ENCODE measurements around the gene CHPF2.

CHPF2 gene

GRCh38 chr7:151192002-151192539, 40.2 kb upstream of the CHPF2 start:
- Histone ChIP-seq H3K4me1 (ENCODE audit: low read length) (peaks cover 32% of the 10 kb centered on the region), H3K79me2 (ENCODE audit: low read length) (no peaks in the 10 kb centered on the region), H3K36me3 (replicated peaks; ENCODE audit: low read depth, low read length) (no peaks in the 10 kb centered on the region), H3K9ac (ENCODE audit: low read length) (no peak overlapping the region), H3K9me3 (ENCODE audit: insufficient read depth, low read length) (no peaks in the 10 kb centered on the region), H4K20me1 (ENCODE audit: insufficient read depth, low read length) (peaks cover 70% of the 10 kb centered on the region), H3K27me3 (ENCODE audit: low read depth, low read length) (peaks cover 93% of the 10 kb centered on the region), H3K4me2 (ENCODE audit: low read length) (no peak overlapping the region), H3K4me3 (ENCODE audit: low read length) (no peak overlapping the region), H2AFZ (ENCODE audit: low read depth, low read length) (no peak overlapping the region), H3K27ac (ENCODE audit: low read length) (no peak overlapping the region)
- TF ChIP-seq EZH2phosphoT487 (IDR thresholded peaks at IDR 0.05; ENCODE audit: low read depth) (no peak), CTCF (IDR thresholded peaks at IDR 0.05; ENCODE audit: low read depth, low read length) (no peak)

GRCh38 chr7:151193203-151193978, 38.9 kb upstream of the CHPF2 start:
- no peak overlapping the region for H3K27ac ChIP-seq (ENCODE audit: low read length)

GRCh38 chr7:151194188-151194587, 38.1 kb upstream of the CHPF2 start:
- H3K79me2 ChIP-seq (ENCODE audit: low read length), result no peaks in the 10 kb centered on the region
- H3K27ac ChIP-seq (ENCODE audit: low read length), result no peak overlapping the region
- H3K4me2 ChIP-seq (ENCODE audit: low read length), result no peak overlapping the region
- H4K20me1 ChIP-seq (ENCODE audit: insufficient read depth, low read length), result peaks cover 52% of the 10 kb centered on the region
- no peak overlapping the region for H3K9ac ChIP-seq (ENCODE audit: low read length)
- peaks cover 13% of the 10 kb centered on the region for H3K4me1 ChIP-seq (ENCODE audit: low read length)
- H3K9me3 ChIP-seq (ENCODE audit: insufficient read depth, low read length), result no peaks in the 10 kb centered on the region
- H3K4me3 ChIP-seq (ENCODE audit: low read length), result no peak overlapping the region
- TF ChIP-seq CTCF (IDR thresholded peaks at IDR 0.05; ENCODE audit: low read depth, low read length), result no peak
- TF ChIP-seq EZH2phosphoT487 (IDR thresholded peaks at IDR 0.05; ENCODE audit: low read depth), result no peak
- no peaks in the 10 kb centered on the region for H3K36me3 ChIP-seq (replicated peaks; ENCODE audit: low read depth, low read length)
- peaks cover 96% of the 10 kb centered on the region for H3K27me3 ChIP-seq (ENCODE audit: low read depth, low read length)
- no peak overlapping the region for H2AFZ ChIP-seq (ENCODE audit: low read depth, low read length)

More at GRCh38 chr7:151193203-151193978, 38.9 kb upstream of the CHPF2 start:
- Histone ChIP-seq H4K20me1 (ENCODE audit: insufficient read depth, low read length) (peaks cover 59% of the 10 kb centered on the region), H3K4me1 (ENCODE audit: low read length) (peaks cover 21% of the 10 kb centered on the region), H2AFZ (ENCODE audit: low read depth, low read length) (no peak overlapping the region), H3K79me2 (ENCODE audit: low read length) (no peaks in the 10 kb centered on the region), H3K9me3 (ENCODE audit: insufficient read depth, low read length) (no peaks in the 10 kb centered on the region), H3K9ac (ENCODE audit: low read length) (no peak overlapping the region), H3K27me3 (ENCODE audit: low read depth, low read length) (peaks cover 93% of the 10 kb centered on the region), H3K36me3 (replicated peaks; ENCODE audit: low read depth, low read length) (no peaks in the 10 kb centered on the region), H3K4me3 (ENCODE audit: low read length) (no peak overlapping the region), H3K4me2 (ENCODE audit: low read length) (no peak overlapping the region)
- TF ChIP-seq EZH2phosphoT487 (IDR thresholded peaks at IDR 0.05; ENCODE audit: low read depth), result no peak
- TF ChIP-seq CTCF (IDR thresholded peaks at IDR 0.05; ENCODE audit: low read depth, low read length), result no peak

- Histone ChIP-seq H3K9ac (ENCODE audit: low read length) (no peak overlapping the region), H2AFZ (ENCODE audit: low read depth, low read length) (no peak overlapping the region), H3K4me3 (ENCODE audit: low read length) (no peak overlapping the region), H3K36me3 (replicated peaks; ENCODE audit: low read depth, low read length) (no peaks in the 10 kb centered on the region), H3K4me2 (ENCODE audit: low read length) (no peak overlapping the region), H3K4me1 (ENCODE audit: low read length) (no peaks in the 10 kb centered on the region), H3K27me3 (ENCODE audit: low read depth, low read length) (peaks cover 99% of the 10 kb centered on the region), H3K27ac (ENCODE audit: low read length) (no peak overlapping the region), H4K20me1 (ENCODE audit: insufficient read depth, low read length) (peaks cover 36% of the 10 kb centered on the region), H3K9me3 (ENCODE audit: insufficient read depth, low read length) (no peaks in the 10 kb centered on the region), H3K79me2 (ENCODE audit: low read length) (no peaks in the 10 kb centered on the region)
- TF ChIP-seq EZH2phosphoT487 (IDR thresholded peaks at IDR 0.05; ENCODE audit: low read depth), result no peak
- no peak for TF ChIP-seq CTCF (IDR thresholded peaks at IDR 0.05; ENCODE audit: low read depth, low read length)
These were observed 36.5 kb upstream of the CHPF2 start for GRCh38 chr7:151195616-151196450.

Data from OCI-LY3 (cell line).